ENCODE results near the gene SPATA31E1. TPM values are rescaled to one million over a fixed set of nuclear protein-coding genes. Genes with fewer than 3 reads are reported as not detected.

Gene SPATA31E1
- total and polyA plus RNA-seq, 9 of the 15 experiments (the other 6 are each of a cell fraction or from before 2014, with no cell fraction given), result not detected

GRCh38 chr9:87854580-87854955, 28.1 kb upstream of the SPATA31E1 start (continued):
- TF ChIP-seq ZNF212 (CRISPR knock-in tag; IDR thresholded peaks at IDR 0.05), result no peak
- no peak for TF ChIP-seq FOXM1 (IDR thresholded peaks at IDR 0.05; ENCODE audit: low read depth)
- no peak for TF ChIP-seq FOXM1 (CRISPR knock-in tag; IDR thresholded peaks at IDR 0.05; ENCODE audit: low read depth)
- no peak for TF ChIP-seq U2AF2 (optimal IDR thresholded peaks at IDR 0.05; ENCODE audit: low read depth, low read length)
- TF ChIP-seq MAFG (tag; conservative IDR thresholded peaks at IDR 0.05), result no peak
- TF ChIP-seq ZNF717 (CRISPR knock-in tag; IDR thresholded peaks at IDR 0.05), result no peak

GRCh38 chr9:87855061-87855460, 27.6 kb upstream of the SPATA31E1 start:
- intact Hi-C loops (cut with micrococcal nuclease), result no loop called here

More at GRCh38 chr9:87855061-87855460, 27.6 kb upstream of the SPATA31E1 start:
- Histone ChIP-seq H3K4me1 (replicated peaks in 1 of 2; ENCODE audit: control insufficient read depth in 2 of 2, insufficient read depth in 2 of 2, low read length in 2 of 2) (no peaks in the 10 kb centered on the region), H3K4me2 (ENCODE audit: insufficient read depth, low read length) (no peak overlapping the region), H3K79me2 (ENCODE audit: control insufficient read depth, insufficient read depth, low read length) (no peaks in the 10 kb centered on the region), H4K20me1 (replicated peaks; ENCODE audit: control insufficient read depth, insufficient read depth, low read length) (no peaks in the 10 kb centered on the region), H3K27ac (ENCODE audit: extremely low read depth, low read depth, low read length) (no peak overlapping the region), H3K9me1 (ENCODE audit: control insufficient read depth, insufficient read depth, low read length) (no peaks in the 10 kb centered on the region), H3K4me3 (no peak overlapping the region), H2AFZ (ENCODE audit: low read depth, low read length) (no peak overlapping the region), H3K9ac (ENCODE audit: insufficient read depth in 1 of 2, low read depth in 2 of 2, low read length in 2 of 2) (no peak overlapping the region), H3K9me3 (replicated peaks; ENCODE audit: control insufficient read depth, insufficient read depth, low read depth, low read length) (no peaks in the 10 kb centered on the region), H3K36me3 (ENCODE audit: control insufficient read depth, insufficient read depth, low read length) (no peaks in the 10 kb centered on the region), H3K27me3 (ENCODE audit: control insufficient read depth in 2 of 2, insufficient read depth in 2 of 2, low read length in 2 of 2) (peaks cover 2 to 39% of the 10 kb centered on the region in 2 experiments; a peak in 2 of 5 replicates)
- no peak for ATAC-seq
- no peak for DNase-seq (ENCODE audit: extremely low read depth in 1 of 4, low spot score in 3 of 4)
- in situ Hi-C loops (cut with MboI), result no loop called here
- BruUV-seq (replicated peaks), result no TSS peak
- CTCF ChIA-PET (ENCODE audit: low intra/inter-chr PET ratio), result no interaction called here
- POLR2A ChIA-PET, result no interaction called here
- TF ChIP-seq DNMT1 (IDR thresholded peaks at IDR 0.05) (no peak), CCNT2 (IDR thresholded peaks at IDR 0.05; ENCODE audit: borderline replicate concordance, extremely low read depth, insufficient read length, low read depth, low read length) (no peak), KAT2B (IDR thresholded peaks at IDR 0.05; ENCODE audit: low read depth, low read length) (no peak), SAFB (IDR thresholded peaks at IDR 0.05; ENCODE audit: borderline replicate concordance, low read depth, low read length) (no peak)
- no peak for FAIRE-seq
- WGBS (ENCODE audit: insufficient coverage, low coverage, missing lambda C conversion rate), result 0% methylated on average over 2 of the region's 3 CpGs

Data from K562 (cell line).